NCI-H526 (cell line): ENCODE measurements around the gene ARHGEF37.
A peak's percentile ranks its signal among the peaks of the same experiment; 100 is the strongest.

Experiments
- DNase-seq, 2 experiments: peaks; one replicate each; lab custom pipeline; 2025; lab: John Stamatoyannopoulos, UW

Gene ARHGEF37

GRCh38 chr5:149629421-149629820 is 48.1 kb downstream of the ARHGEF37 start:
- no peak for DNase-seq

- no peak for DNase-seq
These were observed 49.0 kb downstream of the ARHGEF37 start for GRCh38 chr5:149630337-149630736.

- no peak for DNase-seq
These were observed 50.2 kb downstream of the ARHGEF37 start for GRCh38 chr5:149631506-149631905.

GRCh38 chr5:149632311-149633251 is 51.3 kb downstream of the ARHGEF37 start:
- peak; percentile 95 to 98 for DNase-seq

- no peak for DNase-seq
These were observed 52.4 kb downstream of the ARHGEF37 start for GRCh38 chr5:149633476-149634350.

GRCh38 chr5:149635394-149635793 is 54.1 kb downstream of the ARHGEF37 start:
- no peak for DNase-seq

- DNase-seq: no peak
These were observed 55.0 kb downstream of the ARHGEF37 start for GRCh38 chr5:149636191-149636860.

GRCh38 chr5:149636861-149637246 is 55.6 kb downstream of the ARHGEF37 start:
- peak; percentile 63 to 90 for DNase-seq

GRCh38 chr5:149638136-149638535 is 56.8 kb downstream of the ARHGEF37 start:
- DNase-seq: no peak

- DNase-seq: no peak
These were observed 57.4 kb downstream of the ARHGEF37 start for GRCh38 chr5:149638546-149639241.

- no peak for DNase-seq
These were observed 58.4 kb downstream of the ARHGEF37 start for GRCh38 chr5:149639737-149640136.

- DNase-seq: no peak
These were observed 59.2 kb downstream of the ARHGEF37 start for GRCh38 chr5:149640350-149640999.

GRCh38 chr5:149641000-149641576 is 59.8 kb downstream of the ARHGEF37 start:
- DNase-seq: no peak

- DNase-seq: no peak
These were observed 60.3 kb downstream of the ARHGEF37 start for GRCh38 chr5:149641600-149641999.

GRCh38 chr5:149643781-149644180 is 62.5 kb downstream of the ARHGEF37 start:
- DNase-seq: no peak

GRCh38 chr5:149644629-149645028 is 63.3 kb downstream of the ARHGEF37 start:
- DNase-seq: no peak

GRCh38 chr5:149645236-149645635 is 63.9 kb downstream of the ARHGEF37 start:
- DNase-seq: no peak

- no peak for DNase-seq
These were observed 64.4 kb downstream of the ARHGEF37 start for GRCh38 chr5:149645725-149646124.

GRCh38 chr5:149646564-149646963 is 65.3 kb downstream of the ARHGEF37 start:
- DNase-seq: no peak

- no peak for DNase-seq
These were observed 66.0 kb downstream of the ARHGEF37 start for GRCh38 chr5:149647334-149647733.
